GM18870 (cell line): Measurements from ENCODE around the gene AATK.

ENCODE experiments used
- ATAC-seq: cut with Tn5 transposase; IDR thresholded peaks from one replicate; pipeline ENCODE4 v1.9.1; 2021; ENCODE audit warnings: moderate library complexity; ENCODE audit not compliant: unreplicated experiment

AATK gene

DNA sequence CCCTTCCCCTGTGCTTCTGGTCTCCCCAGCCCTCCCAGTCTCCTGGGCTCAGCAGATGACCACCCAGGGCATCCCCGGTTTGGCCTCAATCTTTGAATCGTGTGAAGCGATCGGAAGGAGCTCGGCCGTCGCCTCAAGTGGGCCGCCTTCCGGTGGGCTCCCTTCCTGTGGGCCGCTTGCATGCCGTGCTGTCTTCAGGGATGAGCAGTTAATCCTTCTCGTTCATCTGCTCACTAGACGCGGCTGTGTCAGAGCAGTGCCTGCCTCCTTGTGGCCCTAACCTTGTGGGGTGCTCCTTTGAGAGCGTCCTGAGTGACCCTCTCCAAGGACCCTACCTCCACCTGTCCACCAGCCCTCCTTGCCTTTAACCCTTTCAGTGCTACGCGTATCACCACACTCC lies 90.7 kb downstream of the AATK start:
- no peak for ATAC-seq

GRCh38 chr17:81074875-81075274 lies 91.1 kb downstream of the AATK start:
- no peak for ATAC-seq

- ATAC-seq: no peak
These were observed 91.8 kb downstream of the AATK start for GRCh38 chr17:81073967-81074839.

DNA sequence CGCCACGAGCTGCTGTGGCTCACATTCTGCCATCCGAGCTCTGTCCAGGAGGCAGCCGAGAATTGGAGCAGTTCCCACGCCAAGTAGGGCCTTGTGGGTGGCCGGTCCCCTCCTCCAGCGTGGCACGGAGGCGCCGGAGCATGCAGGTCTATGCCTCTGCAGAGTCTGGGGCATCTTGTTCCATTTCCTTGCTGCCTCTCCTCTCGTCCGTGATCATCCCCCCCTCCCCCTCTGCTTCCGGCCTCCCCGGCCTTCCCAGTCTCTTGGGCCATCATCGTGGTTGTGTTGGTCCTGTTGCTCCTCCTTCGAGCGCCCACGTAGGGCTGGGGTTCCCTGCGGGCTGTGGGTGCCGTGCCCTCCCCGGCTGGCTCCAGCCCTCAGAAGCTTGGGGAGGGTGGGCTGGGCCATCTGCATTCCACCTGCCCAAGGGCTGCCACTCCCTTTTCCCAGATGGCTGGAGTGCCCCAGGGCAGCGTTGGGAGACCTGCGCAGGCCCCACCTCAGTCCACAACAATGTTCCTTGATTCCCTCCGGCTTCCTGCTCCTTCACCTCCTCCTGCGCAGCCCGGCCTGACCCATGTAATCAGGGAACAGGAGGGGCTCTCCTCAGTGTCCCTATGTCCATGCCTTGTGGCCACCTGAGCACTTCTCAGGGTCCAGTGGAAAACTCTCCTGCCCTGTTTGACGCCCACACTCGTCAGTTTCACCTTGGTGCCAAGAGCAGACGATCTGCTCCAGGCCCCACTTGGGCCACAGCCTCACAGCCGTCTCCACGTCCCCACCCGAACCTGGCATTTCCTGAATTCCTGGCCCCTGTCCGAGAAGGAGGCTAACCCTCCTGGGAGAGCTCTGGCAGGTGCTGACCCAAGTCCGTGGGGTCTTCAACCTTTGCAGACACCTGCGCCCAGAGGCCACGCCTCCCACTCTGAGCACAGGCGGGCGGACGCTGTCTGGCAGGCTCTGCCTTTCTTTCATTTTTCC lies 94.0 kb downstream of the AATK start:
- no peak for ATAC-seq

DNA sequence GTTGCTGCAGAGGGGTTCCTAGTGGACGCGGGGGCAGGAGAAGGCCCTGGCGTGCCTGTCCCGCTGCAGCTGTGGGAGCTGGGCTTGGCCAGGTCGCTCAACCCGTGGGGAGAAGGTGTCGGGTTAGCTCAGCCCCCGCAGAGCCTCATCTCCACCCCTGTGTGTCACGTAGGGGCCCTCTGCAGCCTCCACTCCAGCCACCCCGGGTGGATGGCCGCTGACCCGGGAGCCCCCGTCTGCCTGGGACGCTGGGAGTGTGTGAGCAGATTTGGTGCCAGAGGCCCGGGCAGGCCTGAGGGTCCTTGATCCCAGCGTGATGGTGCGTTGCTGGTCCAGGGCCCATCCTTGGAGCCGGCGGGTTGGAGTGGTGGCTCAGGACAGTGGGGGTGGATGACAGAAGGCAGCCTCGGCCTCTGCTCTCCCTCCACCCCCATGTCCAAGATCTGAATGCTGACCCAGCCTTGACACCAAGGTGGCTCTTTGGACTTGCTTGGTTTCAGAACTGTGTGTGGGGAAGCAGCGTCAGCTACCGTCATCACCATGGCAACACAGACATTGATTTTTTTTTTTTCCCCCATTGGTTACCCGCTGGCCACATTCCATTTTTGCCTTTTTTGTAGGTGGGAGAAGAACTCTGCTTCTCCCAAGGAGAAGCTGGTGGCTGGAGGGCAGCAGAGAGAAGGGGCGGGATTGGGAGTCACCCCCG lies 95.3 kb downstream of the AATK start:
- ATAC-seq: no peak

- ATAC-seq: no peak
These were observed 96.8 kb downstream of the AATK start for GRCh38 chr17:81069135-81069645.

- no peak for ATAC-seq
These were observed 97.4 kb downstream of the AATK start for GRCh38 chr17:81068411-81069134.

GRCh38 chr17:81067391-81067811 lies 98.6 kb downstream of the AATK start:
- ATAC-seq: no peak
